ENCODE measurements around the gene RNF220.

DNA sequence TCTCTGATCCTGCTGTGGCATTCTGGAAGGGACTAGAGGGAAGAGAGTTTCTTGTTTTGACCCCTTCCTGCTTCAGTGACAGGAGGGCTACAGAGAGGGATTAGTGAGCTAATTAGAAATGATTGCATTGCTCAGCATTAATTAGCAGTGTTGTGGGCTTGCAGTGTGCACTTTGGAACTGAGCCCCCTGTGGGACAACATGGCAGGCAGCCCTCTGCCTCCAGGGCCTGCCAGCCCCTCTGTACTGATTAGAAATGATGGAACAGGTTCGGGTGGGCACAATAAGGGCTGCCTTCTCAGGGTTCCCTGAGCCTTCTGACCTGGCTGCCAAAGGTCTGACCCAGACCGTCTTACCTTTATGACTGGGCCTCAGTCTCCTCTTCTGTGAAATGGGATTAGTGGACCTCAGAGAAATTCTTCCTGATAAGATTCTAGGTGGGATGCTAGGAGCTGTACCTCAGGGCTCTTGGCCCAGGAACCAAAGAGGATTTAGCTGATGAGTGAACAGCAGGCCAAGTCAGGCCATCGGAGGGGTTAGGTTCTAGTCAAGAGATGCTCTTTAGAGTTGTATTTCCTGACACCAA, 229.6 kb downstream of the RNF220 start:
- TF ChIP-seq EZH2 (IDR thresholded peaks at IDR 0.05; ENCODE audit: insufficient read depth, poor library complexity, severe bottlenecking) = no peak
- TF ChIP-seq EZH2phosphoT487 (IDR thresholded peaks at IDR 0.05; ENCODE audit: insufficient read depth, low read depth) = no peak
